Adrenal gland (tissue), 5 donors: ENCODE data around the gene ACVR1.

ENCODE experiments used
- CTCF ChIP-seq, 6 experiments: fragments of 450-650 bp in 4 of 6; fragments of 200-600 bp in 2 of 6; sonication (generic) in 1 of 6; IDR thresholded peaks; 1 replicate in 5 of 6; 2 replicates in 1 of 6; pipeline versions ENCODE4 v1.5.1 to v1.8.0; 2016 to 2021; ENCODE audit warnings: antibody characterized with exemption in 6 of 6, mild to moderate bottlenecking in 2 of 6, moderate library complexity in 1 of 6
- POLR2A ChIP-seq, 2 donors: fragments of 450-650 bp; IDR thresholded peaks; one replicate each; pipeline ENCODE4 v1.6.1; 2017; ENCODE audit warnings: antibody characterized with exemption in 2 of 2, mild to moderate bottlenecking in 2 of 2, moderate library complexity in 1 of 2
- donor health status: DM: no; HTN: no; CAD: no.

- TF ChIP-seq POLR2A (IDR thresholded peaks at IDR 0.05) (no peak), CTCF (IDR thresholded peaks at IDR 0.05) (no peak)
These were observed 27.9 kb downstream of the ACVR1 start for GRCh38 chr2:157848213-157848612.
